Epidermal melanocyte (primary cell): Measurements from ENCODE around the gene PTCH1.

Experiments
- DNase-seq: peaks from one replicate; pipeline ENCODE4 v3.0.0; 2011; ENCODE audit warnings: low spot score; ENCODE audit not compliant: insufficient read length

Gene PTCH1

GRCh38 chr9:95512709-95513095 is 4.1 kb downstream of the PTCH1 start:
- no peak for DNase-seq

DNA sequence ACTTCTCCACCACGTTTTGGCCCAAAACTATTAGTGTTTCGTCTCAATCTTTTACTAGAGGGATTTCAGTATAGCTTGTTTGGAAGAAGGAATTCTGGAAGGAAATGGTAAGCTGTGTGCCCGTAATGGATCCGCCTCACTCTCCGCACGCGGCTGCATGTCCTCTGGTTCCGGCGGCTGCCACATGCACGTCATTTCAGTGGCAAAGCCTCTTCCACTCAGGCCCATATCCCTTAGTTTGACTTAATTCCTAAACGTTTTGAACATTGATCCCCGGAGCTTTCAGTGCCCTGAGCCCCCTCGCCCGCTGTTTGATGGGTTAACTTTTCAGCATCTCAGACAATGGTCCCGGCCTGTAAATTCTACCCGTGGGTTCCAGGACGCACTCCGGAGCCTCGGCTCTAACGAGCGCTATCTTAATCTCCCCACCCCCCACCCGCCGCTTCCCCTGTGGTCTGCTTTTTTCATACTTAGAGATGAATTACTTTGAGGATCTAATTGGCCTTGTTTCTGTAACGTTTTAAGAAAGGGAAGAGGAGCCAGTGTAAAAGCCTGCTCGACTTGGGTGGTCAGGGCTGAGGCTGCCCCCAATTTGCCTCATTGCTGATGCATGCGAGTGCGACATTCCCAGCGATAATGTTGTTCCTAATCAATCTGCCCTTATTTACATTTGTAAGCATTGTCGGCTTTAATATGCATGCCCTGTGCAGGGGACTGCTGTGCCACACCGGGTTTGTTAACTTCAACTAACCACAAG is 4.6 kb downstream of the PTCH1 start:
- no peak for DNase-seq

DNA sequence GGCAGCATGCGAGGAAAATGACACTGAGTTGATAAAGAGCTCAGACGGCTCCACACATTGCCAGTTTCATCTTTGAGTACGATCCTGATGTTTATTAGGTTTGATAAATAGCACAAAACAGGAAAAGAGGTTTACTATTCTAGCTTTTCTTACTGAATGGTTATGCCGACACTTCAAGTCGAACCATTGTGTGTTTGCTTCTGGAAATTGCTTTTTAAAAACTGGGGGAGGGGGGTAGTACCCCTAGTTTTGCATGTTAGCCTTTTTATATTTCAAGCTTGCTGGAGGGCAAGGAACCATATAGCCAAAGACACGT is 5.2 kb downstream of the PTCH1 start:
- DNase-seq, result no peak

DNA sequence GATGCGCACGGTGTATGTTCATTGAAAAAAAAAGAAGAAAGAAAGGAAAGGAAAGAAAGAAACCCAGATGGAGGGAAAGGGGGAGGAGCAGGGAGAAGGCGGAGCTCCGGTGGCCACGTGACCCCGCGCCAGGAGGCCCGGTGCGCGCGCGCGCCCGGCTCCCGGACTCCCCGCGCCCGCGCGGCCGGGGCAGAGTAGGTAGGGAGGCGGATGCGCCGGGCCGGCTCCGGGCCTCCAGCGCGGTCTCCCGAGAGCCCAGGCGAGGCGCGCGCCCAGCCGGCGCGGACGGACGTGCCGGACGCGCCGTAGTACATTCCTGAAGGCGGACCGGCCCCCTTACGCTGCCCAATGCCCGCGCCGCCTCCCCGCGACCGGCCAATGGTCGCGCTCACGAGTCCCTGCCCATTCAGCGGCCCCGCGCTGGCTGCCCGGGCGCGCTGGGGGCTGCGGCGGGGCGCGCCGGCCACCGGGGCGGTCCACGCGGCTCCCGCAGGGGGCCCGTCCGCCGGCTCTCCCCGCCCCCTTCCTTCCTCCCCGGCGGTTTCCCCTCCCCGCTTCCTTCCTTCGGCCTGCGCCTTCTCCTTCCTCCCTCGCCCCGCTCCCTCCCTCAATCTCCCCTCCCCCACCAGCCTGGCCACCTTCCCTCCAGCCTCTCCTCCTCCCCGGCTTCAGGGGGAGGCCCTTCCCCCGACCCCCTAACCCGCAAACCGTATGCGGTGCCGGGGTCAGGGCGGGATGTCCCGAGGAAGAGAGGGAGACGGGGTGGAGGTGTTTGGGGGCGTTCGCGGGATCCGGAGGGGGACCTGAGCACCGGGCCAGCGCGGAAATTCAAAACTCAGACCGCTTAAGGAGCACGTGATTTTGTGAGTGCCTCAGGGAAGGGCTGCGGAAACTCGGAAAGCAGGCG is 5.8 kb downstream of the PTCH1 start:
- DNase-seq, result peak; percentile 55

- no peak for DNase-seq
Observed at GRCh38 chr9:95509851-95510708, 6.7 kb downstream of the PTCH1 start.

GRCh38 chr9:95508968-95509850 is 7.6 kb downstream of the PTCH1 start:
- DNase-seq, result peak; percentile 38

GRCh38 chr9:95508242-95508967 is 8.4 kb downstream of the PTCH1 start:
- DNase-seq, result no peak

- no peak for DNase-seq
Observed at GRCh38 chr9:95507464-95508241, 9.1 kb downstream of the PTCH1 start.

GRCh38 chr9:95506678-95507463 is 9.9 kb downstream of the PTCH1 start:
- DNase-seq, result no peak

DNA sequence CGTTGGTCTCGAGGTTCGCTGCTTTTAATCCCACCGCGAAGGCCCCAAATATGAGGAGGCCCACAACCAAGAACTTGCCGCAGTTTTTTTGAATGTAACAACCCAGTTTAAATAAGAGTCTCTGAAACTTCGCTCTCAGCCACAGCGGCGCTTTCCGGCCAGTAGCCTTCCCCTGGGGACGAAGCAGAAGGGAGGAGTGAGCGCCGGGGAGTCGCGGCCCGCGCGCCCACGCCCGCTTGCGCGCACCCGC is 10.4 kb downstream of the PTCH1 start:
- DNase-seq, result no peak

GRCh38 chr9:95505717-95506427 is 10.9 kb downstream of the PTCH1 start:
- peak; percentile 54 for DNase-seq

GRCh38 chr9:95505072-95505716 is 11.6 kb downstream of the PTCH1 start:
- DNase-seq, result no peak

GRCh38 chr9:95504053-95504963 is 12.5 kb downstream of the PTCH1 start:
- DNase-seq, result no peak

DNA sequence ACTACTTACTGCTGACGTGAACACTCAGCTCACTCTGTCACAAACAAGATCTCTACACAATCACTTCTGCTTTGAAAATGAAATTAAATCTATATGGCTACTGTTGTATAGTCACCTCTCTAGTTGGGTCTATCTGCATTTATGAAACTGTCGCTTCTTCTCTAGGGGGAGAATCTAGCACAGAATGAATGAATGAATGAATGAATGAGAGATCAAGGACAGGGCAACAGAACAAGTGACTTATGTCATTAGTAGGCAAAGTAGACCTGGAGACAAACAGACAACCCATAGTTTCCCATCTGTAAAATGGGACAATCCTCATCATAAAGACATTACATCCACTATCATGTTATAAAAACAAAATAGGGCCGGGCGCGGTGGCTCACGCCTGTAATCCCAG is 13.4 kb downstream of the PTCH1 start:
- DNase-seq, result no peak

DNA sequence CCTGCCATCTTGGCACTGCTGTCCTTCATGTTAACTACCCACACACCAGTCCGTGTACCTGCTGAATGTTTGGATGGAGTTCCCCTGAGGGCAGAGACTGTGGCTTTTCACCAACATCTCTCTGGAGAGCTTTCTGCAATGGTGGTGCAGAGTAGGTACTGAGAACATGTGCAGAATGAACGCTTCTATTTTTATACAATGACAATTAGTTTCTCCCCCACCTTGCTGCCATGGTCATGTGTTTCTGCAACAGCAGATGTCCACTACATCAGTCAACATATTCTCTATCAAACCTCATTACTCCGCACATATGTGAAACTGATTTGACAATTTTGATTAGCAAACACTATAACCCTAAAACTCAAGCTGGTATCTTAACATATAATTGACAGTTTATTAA is 14.5 kb downstream of the PTCH1 start:
- no peak for DNase-seq

GRCh38 chr9:95499847-95500246 is 16.9 kb downstream of the PTCH1 start:
- no peak for DNase-seq
